GM19452 (cell line): Measurements from ENCODE around the gene ULK2.
"Not testable (repeated sequence)": the region's sequence is repeated elsewhere in the genome, so short reads cannot be mapped to it uniquely, and the experiment has no call there.

ENCODE experiments used
- ATAC-seq: cut with Tn5 transposase; IDR thresholded peaks from one replicate; pipeline ENCODE4 v1.9.1; 2021; ENCODE audit not compliant: unreplicated experiment

The ULK2 gene

GRCh38 chr17:19768046-19768782 lies 99.5 kb downstream of the ULK2 start:
- ATAC-seq = no peak

GRCh38 chr17:19766421-19767270 lies 101.1 kb downstream of the ULK2 start:
- no peak for ATAC-seq

GRCh38 chr17:19766016-19766415 lies 101.7 kb downstream of the ULK2 start:
- no peak for ATAC-seq

GRCh38 chr17:19763991-19764390 lies 103.7 kb downstream of the ULK2 start:
- ATAC-seq = not testable (repeated sequence)

- no peak for ATAC-seq
Observed at GRCh38 chr17:19763416-19763815, 104.3 kb downstream of the ULK2 start.

GRCh38 chr17:19762515-19762961 lies 105.2 kb downstream of the ULK2 start:
- no peak for ATAC-seq

GRCh38 chr17:19760746-19761145 lies 107.0 kb downstream of the ULK2 start:
- no peak for ATAC-seq

GRCh38 chr17:19759568-19760549 lies 107.9 kb downstream of the ULK2 start:
- ATAC-seq = no peak

- ATAC-seq = no peak
Observed at GRCh38 chr17:19757536-19758180, 110.1 kb downstream of the ULK2 start.

- no peak for ATAC-seq
Observed at GRCh38 chr17:19756546-19756945, 111.2 kb downstream of the ULK2 start.

GRCh38 chr17:19755821-19756510 lies 111.8 kb downstream of the ULK2 start:
- ATAC-seq = no peak

- no peak for ATAC-seq
Observed at GRCh38 chr17:19755392-19755791, 112.3 kb downstream of the ULK2 start.

- ATAC-seq = no peak
Observed at GRCh38 chr17:19753661-19754463, 113.9 kb downstream of the ULK2 start.

- no peak for ATAC-seq
Observed at GRCh38 chr17:19753051-19753509, 114.7 kb downstream of the ULK2 start.

GRCh38 chr17:19752216-19753050 lies 115.3 kb downstream of the ULK2 start:
- no peak for ATAC-seq

- no peak for ATAC-seq
Observed at GRCh38 chr17:19750835-19751234, 116.9 kb downstream of the ULK2 start.

GRCh38 chr17:19750020-19750572 lies 117.6 kb downstream of the ULK2 start:
- ATAC-seq = no peak

- ATAC-seq = no peak
Observed at GRCh38 chr17:19748807-19749193, 118.9 kb downstream of the ULK2 start.
